HepG2 (cell line): ENCODE results near the gene SLC6A12. TPM values are rescaled to one million over a fixed set of nuclear protein-coding genes. Genes with fewer than 3 reads are reported as not detected.

Source experiments
- ATAC-seq: fragments of 200-7000 bp; cut with Tn5 transposase; 3 replicates; pipeline ENCODE4 v1.9.1; 2020; ENCODE audit warnings: mild to moderate bottlenecking, moderate library complexity
- BruUV-seq: library from RNA; stranded (reverse); fragments of 400-500 nt; replicated peaks from 2 replicates; lab custom pipeline; 2021; lab: Mats Ljungman, UMichigan
- CTCF ChIA-PET: fragments of 300-600 bp; formaldehyde crosslinking; extraction: SDS; loops from one replicate; lab custom pipeline; 2021; ENCODE audit warnings: low total read pairs, inconsistent platforms, low intra/inter-chr PET ratio; lab: Yijun Ruan, JAX
- POLR2A ChIA-PET: fragments of 350-600 bp; sonication (Branson Sonifier 250); formaldehyde crosslinking; loops from one replicate; lab custom pipeline; 2020; ENCODE audit warnings: antibody characterized with exemption, inconsistent platforms; lab: Yijun Ruan, JAX
- DNase-seq: peaks from one replicate; pipeline ENCODE4 v3.0.0-alpha.2; 2015; ENCODE audit warnings: low spot score
- FAIRE-seq: peaks from 3 replicates; lab custom pipeline; 2011; peaks lifted over from hg19 to GRCh38; lab: Jason Lieb, UNC
- H2AFZ ChIP-seq: one replicate; pipeline ENCODE4 v1.6.1; 2011; ENCODE audit warnings: low read length, inconsistent platforms
- H3K27ac ChIP-seq: fragments of 300-600 bp; 3 replicates; pipeline ENCODE4 v1.8.0; 2011; ENCODE audit warnings: mixed run types, mild to moderate bottlenecking, mixed read lengths, low read length, inconsistent platforms; ENCODE audit not compliant: insufficient read depth; ENCODE audit errors: extremely low read length
- H3K27me3 ChIP-seq, 2 experiments: fragments of 200-600 bp in 1 of 2; 2 replicates in 1 of 2; 3 replicates in 1 of 2; pipeline versions ENCODE4 v1.6.0 to v1.8.0; 2011; ENCODE audit warnings: low read length in 2 of 2, mild to moderate bottlenecking in 2 of 2, moderate library complexity in 2 of 2, inconsistent platforms in 1 of 2; ENCODE audit not compliant: insufficient read depth in 2 of 2, control insufficient read depth in 1 of 2
- H3K36me3 ChIP-seq, 2 experiments: fragments of 200-600 bp in 1 of 2; replicated peaks in 1 of 2; 2 replicates in 1 of 2; 3 replicates in 1 of 2; pipeline versions ENCODE4 v1.5.1 to v1.8.0; 2011; ENCODE audit warnings: low read length in 2 of 2, inconsistent platforms in 1 of 2; ENCODE audit not compliant: insufficient read depth in 2 of 2, control insufficient read depth in 1 of 2
- H3K4me1 ChIP-seq: 2 replicates; pipeline ENCODE4 v1.5.1; 2012; ENCODE audit warnings: low read length, inconsistent platforms; ENCODE audit not compliant: insufficient read depth
- H3K4me2 ChIP-seq: 2 replicates; pipeline ENCODE4 v1.6.0; 2011; ENCODE audit warnings: low read depth, low read length, inconsistent platforms
- H3K4me3 ChIP-seq, 3 experiments: fragments of 200-600 bp in 1 of 3; sonication (generic), shearing (Covaris generic) in 1 of 3; replicated peaks in 1 of 3; 2 replicates each; pipeline ENCODE4 v1.5.1; 2011 to 2016; ENCODE audit warnings: low read length in 3 of 3, inconsistent platforms in 2 of 3, low read depth in 2 of 3, mild to moderate bottlenecking in 2 of 3, control low read depth in 1 of 3, mixed read lengths in 1 of 3; ENCODE audit not compliant: insufficient read depth in 1 of 3
- H3K79me2 ChIP-seq: one replicate; pipeline ENCODE4 v1.6.1; 2011; ENCODE audit warnings: low read length, inconsistent platforms; ENCODE audit not compliant: insufficient read depth
- H3K9ac ChIP-seq: 2 replicates; pipeline ENCODE4 v1.6.0; 2011; ENCODE audit warnings: mild to moderate bottlenecking, low read depth, low read length, inconsistent platforms; ENCODE audit not compliant: insufficient read depth
- H3K9me3 ChIP-seq: 2 replicates; pipeline ENCODE4 v1.5.1; 2012; ENCODE audit warnings: mild to moderate bottlenecking, low read length
- H4K20me1 ChIP-seq: 2 replicates; pipeline ENCODE4 v1.6.0; 2011; ENCODE audit warnings: inconsistent platforms, mild to moderate bottlenecking, low read length, moderate library complexity; ENCODE audit not compliant: insufficient read depth
- ATRX ChIP-seq: sonication (generic); formaldehyde crosslinking; IDR thresholded peaks from 2 replicates; pipeline ENCODE4 v1.4.0; 2020; ENCODE audit warnings: missing genetic modification reagents, borderline replicate concordance
- FOXA3 ChIP-seq: IDR thresholded peaks from 2 replicates; pipeline ENCODE4 v1.6.1; 2016; ENCODE audit warnings: missing genetic modification reagents, missing compliant biosample characterization
- POLR2A ChIP-seq, 2 experiments: IDR thresholded peaks; 2 replicates each; pipeline ENCODE4 v1.6.1; 2011; ENCODE audit warnings: low read depth in 2 of 2, low read length in 2 of 2, mild to moderate bottlenecking in 1 of 2, moderate library complexity in 1 of 2; ENCODE audit not compliant: insufficient read depth in 1 of 2
- SPEN ChIP-seq: sonication (generic); formaldehyde crosslinking; IDR thresholded peaks from 2 replicates; pipeline ENCODE4 v1.5.1; 2020; ENCODE audit warnings: low read depth, mild to moderate bottlenecking, missing genetic modification reagents
- SRSF4 ChIP-seq: fragments of 200-400 bp; formaldehyde crosslinking; IDR thresholded peaks from one replicate; pipeline ENCODE4 v1.6.1; 2018; ENCODE audit warnings: mild to moderate bottlenecking, low read depth, low read length, moderate library complexity; ENCODE audit not compliant: poor library complexity, severe bottlenecking
- ZC3H4 ChIP-seq: sonication (generic); formaldehyde crosslinking; IDR thresholded peaks from 2 replicates; pipeline ENCODE4 v1.4.0; 2020; ENCODE audit warnings: missing genetic modification reagents, borderline replicate concordance
- ZFP90 ChIP-seq: sonication (generic); formaldehyde crosslinking; IDR thresholded peaks from 2 replicates; pipeline ENCODE4 v1.8.0; 2022; ENCODE audit warnings: missing genetic modification reagents, mild to moderate bottlenecking, inconsistent platforms, borderline replicate concordance
- ZNF878 ChIP-seq: sonication (generic); formaldehyde crosslinking; IDR thresholded peaks from 2 replicates; pipeline ENCODE4 v1.8.1; 2023; ENCODE audit warnings: mild to moderate bottlenecking, missing genetic modification reagents, moderate library complexity
- WGBS: methylation state at CpG from one replicate; pipeline ENCODE4 v1.1.6; 2017; ENCODE audit warnings: low lambda C conversion rate; 5-methylcytosine and 5-hydroxymethylcytosine counted together
- in situ Hi-C: cut with HindIII; loops from 2 replicates; pipeline ENCODE4 v1.10.0; 2017; ENCODE audit warnings: low pct_unique_long_range_greater_than_20kb; ENCODE audit not compliant: extremely low pct_ligation_motif_present
- intact Hi-C: fragments of 100-400 bp; cut with micrococcal nuclease; formaldehyde crosslinking; loops from one replicate; pipeline ENCODE4 v1.10.0; 2022; ENCODE audit not compliant: unreplicated experiment
- polyA plus RNA-seq, 8 experiments: library from polyadenylated mRNA; depleted of rRNA in 3 of 8; stranded (reverse) in 7 of 8; unstranded in 1 of 8; fragments of >200 nt; fragmentation: Illumina TruSeq in 4 of 8; extraction: Trizol in 4 of 8; gene quantifications; 2 replicates each; pipeline versions ENCODE4 v1.2.1 to v1.2.3, GENCODE V29; 2011 to 2016; ENCODE audit warnings: low read depth in 4 of 8, missing spikeins in 1 of 8, mixed read lengths in 1 of 8; ENCODE audit not compliant: insufficient read depth in 1 of 8
- total RNA-seq, 5 experiments: library from RNA; depleted of rRNA; stranded (reverse); fragments of >200 nt; fragmentation: Illumina TruSeq; extraction: Trizol; gene quantifications; 2 replicates each; pipeline ENCODE4 v1.2.3, GENCODE V29; 2016; ENCODE audit warnings: low read depth in 1 of 5
- TF ChIP-seq, protein P1 (sequence below): sonication (generic); formaldehyde crosslinking; IDR thresholded peaks from 2 replicates; pipeline ENCODE4 v1.4.0; 2020; ENCODE audit warnings: mild to moderate bottlenecking, missing genetic modification reagents

The SLC6A12 gene
- total and polyA plus RNA-seq, 2 of the 13 experiments (the other 11 are each of a cell fraction or from before 2014, with no cell fraction given) = 3.7 to 18.8 TPM

- H3K9me3 ChIP-seq = no peaks in the 10 kb centered on the region
- ATAC-seq (no peak; the same call in 1 of the 3 replicates), FAIRE-seq (no peak), DNase-seq (no peak)
- H3K27ac ChIP-seq = no peak overlapping the region
- ChIA-PET CTCF (no interaction called here), POLR2A (no interaction called here)
- no peaks in the 10 kb centered on the region for H3K79me2 ChIP-seq
- WGBS = 80% methylated on average over 12 of the region's 26 CpGs
- no peak overlapping the region for H3K4me2 ChIP-seq
- H3K4me1 ChIP-seq = peaks cover 32% of the 10 kb centered on the region
- no TSS peak for BruUV-seq
- no peak overlapping the region for H3K4me3 ChIP-seq
- in situ Hi-C loops = no loop called here
- 0 out of 2 replicates have a peak, but pooled peaks cover 3% of the 10 kb centered on the region for H4K20me1 ChIP-seq
- H2AFZ ChIP-seq = no peak overlapping the region
- peaks cover 0 to 64% of the 10 kb centered on the region in 2 experiments; a peak in 4 of 5 replicates for H3K27me3 ChIP-seq
- H3K9ac ChIP-seq = no peak overlapping the region
- intact Hi-C loops = no loop called here
- H3K36me3 ChIP-seq = no peaks in the 10 kb centered on the region
- TF ChIP-seq ZNF878 (CRISPR knock-in tag) (no peak), POLR2A (IDR thresholded peaks at IDR 0.05; ENCODE audit: insufficient read depth in 1 of 2, low read depth in 2 of 2, low read length in 2 of 2) (no peak), SPEN (CRISPR knock-in tag) (no peak), SRSF4 (no peak), ZFP90 (CRISPR knock-in tag) (no peak), ATRX (CRISPR knock-in tag) (no peak), FOXA3 (no peak), ZC3H4 (no peak)
- TF ChIP-seq, protein P1, sequence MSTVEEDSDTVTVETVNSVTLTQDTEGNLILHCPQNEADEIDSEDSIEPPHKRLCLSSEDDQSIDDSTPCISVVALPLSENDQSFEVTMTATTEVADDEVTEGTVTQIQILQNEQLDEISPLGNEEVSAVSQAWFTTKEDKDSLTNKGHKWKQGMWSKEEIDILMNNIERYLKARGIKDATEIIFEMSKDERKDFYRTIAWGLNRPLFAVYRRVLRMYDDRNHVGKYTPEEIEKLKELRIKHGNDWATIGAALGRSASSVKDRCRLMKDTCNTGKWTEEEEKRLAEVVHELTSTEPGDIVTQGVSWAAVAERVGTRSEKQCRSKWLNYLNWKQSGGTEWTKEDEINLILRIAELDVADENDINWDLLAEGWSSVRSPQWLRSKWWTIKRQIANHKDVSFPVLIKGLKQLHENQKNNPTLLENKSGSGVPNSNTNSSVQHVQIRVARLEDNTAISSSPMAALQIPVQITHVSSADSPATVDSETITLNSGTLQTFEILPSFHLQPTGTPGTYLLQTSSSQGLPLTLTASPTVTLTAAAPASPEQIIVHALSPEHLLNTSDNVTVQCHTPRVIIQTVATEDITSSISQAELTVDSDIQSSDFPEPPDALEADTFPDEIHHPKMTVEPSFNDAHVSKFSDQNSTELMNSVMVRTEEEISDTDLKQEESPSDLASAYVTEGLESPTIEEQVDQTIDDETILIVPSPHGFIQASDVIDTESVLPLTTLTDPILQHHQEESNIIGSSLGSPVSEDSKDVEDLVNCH = no peak
Observed at GRCh38 chr12:163406-163986, 50.5 kb downstream of the SLC6A12 start.
